IPS-18c (cell line): ENCODE results near the gene GNMT.

Source experiments
- H3K4me3 ChIP-seq: 2 replicates; pipeline ENCODE4 v1.7.0; 2013; ENCODE audit warnings: low read depth, mild to moderate bottlenecking, low read length, moderate library complexity; ENCODE audit not compliant: insufficient read depth
- H3K9me3 ChIP-seq: one replicate; pipeline ENCODE4 v1.6.1; 2013; ENCODE audit warnings: mild to moderate bottlenecking, low read length, moderate library complexity; ENCODE audit not compliant: control insufficient read depth, insufficient read depth

The GNMT gene

DNA sequence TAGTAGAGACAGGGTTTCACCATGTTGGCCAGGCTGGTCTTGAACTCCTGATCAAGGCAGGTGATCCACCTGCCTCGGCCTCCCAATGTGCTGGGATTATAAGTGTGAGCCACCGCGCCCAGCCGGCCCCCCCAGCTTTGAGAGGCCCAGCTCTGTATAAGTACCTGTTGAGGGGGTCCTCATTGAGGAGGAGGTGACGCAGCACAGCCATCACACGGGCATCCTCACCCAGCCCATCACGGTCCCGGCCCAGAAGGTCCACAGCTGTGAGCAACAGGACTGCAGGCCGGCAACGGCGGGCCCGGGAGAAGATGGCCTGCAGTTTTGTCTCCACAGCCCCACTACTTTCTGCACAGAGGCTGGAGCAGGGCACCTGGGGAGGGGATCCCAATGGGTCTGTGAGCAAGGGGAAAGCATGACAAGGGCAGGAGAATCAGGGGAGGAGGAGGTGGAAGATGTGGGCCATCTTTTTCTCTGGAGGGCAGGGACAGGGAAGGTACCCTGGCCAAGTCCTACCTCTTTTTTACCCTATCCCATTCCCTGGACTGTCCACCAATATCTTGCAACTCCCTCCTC is 7.7 kb downstream of the GNMT start:
- no peak overlapping the region for H3K4me3 ChIP-seq
- no peaks in the 10 kb centered on the region for H3K9me3 ChIP-seq

DNA sequence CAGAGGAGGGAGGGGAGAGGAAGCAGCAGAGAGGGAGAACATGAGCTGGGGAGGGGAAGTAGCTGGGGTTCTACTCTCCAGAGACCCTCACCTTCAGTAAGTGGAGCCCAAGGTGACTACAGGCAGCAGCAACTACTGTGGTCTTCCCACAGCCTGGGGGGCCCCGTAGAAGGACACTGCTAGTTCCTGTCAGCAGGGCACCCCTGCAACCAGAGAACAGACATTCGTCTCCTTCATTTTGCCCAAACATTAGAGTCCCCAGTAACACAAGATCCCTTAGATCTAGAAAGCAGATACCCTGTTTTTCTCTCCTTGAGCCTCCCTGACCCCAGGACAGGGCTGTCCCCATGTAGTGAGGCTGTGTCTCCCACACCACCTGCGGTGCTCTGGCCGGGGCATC is 8.2 kb downstream of the GNMT start:
- Histone ChIP-seq H3K4me3 (no peak overlapping the region), H3K9me3 (no peaks in the 10 kb centered on the region)

DNA sequence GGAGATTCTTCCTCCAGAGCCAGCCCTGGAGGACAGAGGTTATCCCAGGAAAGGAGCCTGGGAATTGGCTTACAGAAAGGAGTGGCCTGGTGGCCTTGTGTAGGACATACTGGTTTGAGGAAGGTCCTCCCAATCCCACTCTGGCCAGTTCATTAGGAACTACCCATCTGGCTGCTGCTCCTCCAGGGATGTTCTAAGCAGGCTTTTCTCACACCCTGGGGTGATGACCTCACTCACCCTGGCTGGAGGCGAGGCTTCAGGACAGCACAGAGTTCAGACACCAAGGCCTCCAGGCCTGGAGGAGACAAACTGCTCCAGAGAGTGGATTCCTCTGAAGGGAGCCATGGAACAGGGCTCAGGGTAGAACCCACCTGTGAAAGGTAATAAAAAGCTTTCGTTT is 8.9 kb downstream of the GNMT start:
- Histone ChIP-seq H3K4me3 (no peak overlapping the region), H3K9me3 (no peaks in the 10 kb centered on the region)

DNA sequence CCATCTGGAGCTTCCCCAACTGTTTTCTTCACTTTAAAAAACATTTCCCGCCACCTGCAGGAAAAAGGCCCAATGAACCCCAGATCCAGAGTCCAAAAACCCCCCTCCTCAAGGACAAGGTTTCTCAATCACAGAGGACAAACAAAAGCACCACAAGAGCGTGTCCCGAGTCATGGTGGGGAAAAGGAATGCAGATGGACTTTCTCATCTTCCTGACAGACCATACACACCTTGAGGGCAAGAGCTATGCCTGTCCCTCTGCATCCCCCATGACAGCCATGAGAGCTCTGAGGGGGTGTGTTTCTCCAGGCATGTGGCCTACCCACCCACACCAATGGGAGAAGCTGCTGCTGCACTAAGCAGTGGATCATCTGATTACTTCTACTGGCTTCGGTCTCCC is 9.4 kb downstream of the GNMT start:
- H3K9me3 ChIP-seq, result no peaks in the 10 kb centered on the region
- no peak overlapping the region for H3K4me3 ChIP-seq

DNA sequence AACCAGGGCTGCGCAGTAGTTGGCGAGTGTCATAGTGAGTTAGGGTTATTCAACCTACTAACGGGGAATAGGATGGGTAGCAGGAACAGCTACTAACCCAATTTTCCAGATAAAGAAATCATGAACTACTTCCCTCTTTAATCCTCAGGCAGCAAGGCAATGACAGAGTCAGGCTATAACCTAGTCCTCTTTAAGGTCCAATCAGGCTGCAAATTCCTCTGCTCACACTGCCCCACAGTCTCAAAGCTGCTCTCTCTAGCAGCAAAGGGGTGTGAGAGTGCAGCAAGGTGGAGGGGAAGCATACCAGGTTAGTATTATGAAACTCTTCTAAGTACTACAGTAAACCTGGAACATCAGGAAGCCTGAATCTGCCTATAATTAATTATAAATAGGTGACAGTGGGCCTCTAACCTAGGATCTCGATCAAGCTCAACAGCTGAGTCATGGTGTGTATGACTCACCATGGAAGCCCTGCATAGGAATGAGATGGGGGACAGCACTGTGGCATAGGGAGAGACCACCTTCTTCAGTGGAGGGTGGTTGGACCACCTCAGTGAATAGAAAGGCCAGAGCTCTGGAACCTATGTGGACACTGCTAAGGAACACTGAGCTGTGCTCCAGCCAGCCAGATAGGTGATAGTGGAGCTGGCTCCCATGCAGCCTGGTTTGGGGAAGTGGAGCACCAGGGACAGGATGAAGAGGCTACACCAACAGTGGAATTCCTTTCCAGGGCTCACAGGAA is 10.5 kb downstream of the GNMT start:
- no peaks in the 10 kb centered on the region for H3K9me3 ChIP-seq
- no peak overlapping the region for H3K4me3 ChIP-seq

DNA sequence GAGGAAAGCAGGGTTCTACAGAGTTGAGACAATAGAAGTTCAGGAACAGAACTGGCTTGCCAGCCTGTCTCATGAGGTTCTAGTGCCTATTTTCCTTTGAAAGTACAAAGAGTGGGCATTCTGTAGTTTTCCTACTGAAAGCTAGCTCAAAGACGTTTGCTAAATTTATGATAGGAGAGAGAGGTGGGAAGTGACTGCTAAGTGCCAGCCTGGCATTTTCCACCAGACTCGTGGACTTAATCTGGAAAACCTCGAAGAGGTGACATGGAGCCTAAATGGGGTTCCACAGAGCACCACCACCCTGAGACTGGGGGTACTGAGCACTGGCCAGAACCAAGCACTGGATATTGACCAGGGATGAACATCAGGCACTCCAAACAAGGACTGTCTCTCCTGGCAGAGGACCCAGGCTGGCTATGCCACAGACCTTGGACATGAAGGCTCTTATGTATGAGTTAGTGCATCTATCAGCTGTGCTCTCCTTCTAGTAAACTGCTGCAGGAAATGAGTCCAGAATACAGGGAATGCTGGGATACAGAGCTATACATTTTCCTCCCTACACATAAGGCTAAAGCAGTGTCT is 11.3 kb downstream of the GNMT start:
- Histone ChIP-seq H3K9me3 (no peaks in the 10 kb centered on the region), H3K4me3 (no peak overlapping the region)

DNA sequence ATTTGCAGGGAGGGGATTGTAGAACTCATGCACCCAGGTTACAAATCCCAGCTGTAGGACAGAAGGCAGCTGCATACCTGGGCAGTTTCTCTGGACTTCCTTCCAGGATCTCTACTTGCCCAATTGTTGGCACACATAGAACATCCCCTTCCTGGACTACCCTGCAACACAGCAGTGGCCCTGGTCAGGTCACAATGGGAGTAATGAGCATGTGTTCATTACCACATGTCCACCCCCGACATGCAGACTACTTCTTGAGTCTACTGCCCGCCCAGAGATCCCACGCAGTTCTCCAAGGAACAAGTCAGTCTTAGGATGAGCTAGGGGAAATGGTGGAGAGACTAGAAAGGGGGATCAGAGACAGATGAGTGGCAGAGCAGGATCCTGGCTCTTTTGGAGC is 13.4 kb downstream of the GNMT start:
- no peak overlapping the region for H3K4me3 ChIP-seq
- H3K9me3 ChIP-seq, result no peaks in the 10 kb centered on the region

DNA sequence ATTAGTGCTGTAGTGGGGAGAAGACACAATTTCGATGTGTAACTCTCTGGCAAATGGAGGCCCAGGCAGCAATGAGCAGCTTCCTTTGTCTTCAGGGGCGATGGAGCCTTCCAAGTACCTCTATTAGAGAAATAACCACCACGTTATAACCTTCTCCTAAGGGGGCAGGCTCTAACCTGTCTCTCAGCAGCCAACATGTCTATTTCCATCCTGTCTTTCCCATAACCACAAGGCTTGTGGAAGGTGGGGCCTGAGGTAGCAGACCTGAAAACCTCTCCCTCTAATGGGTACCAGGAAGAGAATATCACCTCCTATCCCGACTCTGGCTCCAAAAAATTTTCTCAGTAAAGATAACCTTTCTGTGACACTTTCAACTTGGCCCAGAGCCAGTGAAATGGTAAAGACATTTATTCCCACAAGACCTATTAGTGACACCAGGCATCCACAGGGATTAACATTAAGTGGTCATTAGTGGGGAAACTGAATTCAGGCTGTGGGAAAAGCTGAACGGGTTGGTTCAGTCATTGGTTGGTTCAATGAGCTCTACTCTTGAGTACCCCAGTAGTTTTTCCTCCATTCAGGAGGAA is 14.5 kb downstream of the GNMT start:
- no peaks in the 10 kb centered on the region for H3K9me3 ChIP-seq

DNA sequence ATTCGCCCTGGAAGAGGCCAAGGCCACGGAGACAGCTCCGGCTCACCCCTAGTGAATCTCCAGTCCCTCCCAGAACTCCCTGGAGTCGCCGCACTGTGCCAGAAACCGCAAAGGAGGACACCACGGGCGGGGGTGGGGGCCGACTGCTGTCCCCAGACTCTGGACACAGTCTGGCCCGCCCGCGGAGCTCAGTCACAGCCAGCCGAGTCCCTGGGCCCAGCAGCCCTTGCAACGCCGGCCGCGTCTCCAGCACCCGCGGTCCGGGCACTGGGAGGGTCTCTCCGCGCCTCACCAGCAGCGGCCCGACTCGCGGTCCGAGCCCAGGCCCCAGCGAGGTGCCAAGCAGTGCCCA is 17.9 kb downstream of the GNMT start:
- Histone ChIP-seq H3K9me3 (no peaks in the 10 kb centered on the region), H3K4me3 (peak overlapping the region; percentile 82)

More for the DNA sequence above, 14.5 kb downstream of the GNMT start:
- no peak overlapping the region for H3K4me3 ChIP-seq

DNA sequence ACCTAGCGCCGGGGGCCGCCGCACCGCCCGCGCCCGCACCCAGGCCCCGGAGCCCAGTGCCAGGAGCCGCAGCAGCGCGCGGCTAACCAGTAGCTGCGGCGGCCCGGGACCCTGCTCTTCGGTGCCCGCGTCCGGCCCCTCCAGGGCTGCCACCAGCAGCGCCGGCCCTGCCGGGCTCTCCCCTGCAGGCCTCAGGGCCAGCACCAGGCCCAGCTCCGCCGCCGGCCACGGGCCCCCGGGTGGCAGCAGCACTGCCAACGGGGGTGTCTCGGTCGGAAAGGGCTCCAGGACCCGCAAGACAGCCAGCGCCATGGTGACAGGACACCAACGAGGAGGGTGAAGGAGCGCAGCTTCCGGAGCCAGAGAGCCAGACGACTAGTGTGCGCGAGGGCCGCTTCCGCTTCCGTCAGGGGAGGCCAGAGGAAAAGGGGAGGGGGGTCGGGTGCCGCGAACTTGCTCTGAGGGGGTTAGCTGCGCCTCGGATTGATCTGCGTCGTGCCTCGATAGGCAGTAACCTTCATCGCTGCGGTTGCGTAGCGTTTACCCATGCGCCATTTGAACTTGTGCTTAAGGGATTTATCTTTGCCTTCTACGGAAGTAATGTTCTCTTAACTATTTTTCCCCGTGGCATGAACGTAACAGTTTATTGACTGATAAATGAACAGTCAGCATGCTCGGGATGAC is 18.4 kb downstream of the GNMT start, which contains the start of gene PEX6:
Gene PEX6, minus strand, starts transcription at position 343 of the 684 bp plus-strand sequence. Its CDS starts 31 bp downstream, at position 312.
- peak within 1 kb of the TSS; percentile 82 for H3K4me3 ChIP-seq
- H3K9me3 ChIP-seq, result no peaks in the 10 kb centered on the region

DNA sequence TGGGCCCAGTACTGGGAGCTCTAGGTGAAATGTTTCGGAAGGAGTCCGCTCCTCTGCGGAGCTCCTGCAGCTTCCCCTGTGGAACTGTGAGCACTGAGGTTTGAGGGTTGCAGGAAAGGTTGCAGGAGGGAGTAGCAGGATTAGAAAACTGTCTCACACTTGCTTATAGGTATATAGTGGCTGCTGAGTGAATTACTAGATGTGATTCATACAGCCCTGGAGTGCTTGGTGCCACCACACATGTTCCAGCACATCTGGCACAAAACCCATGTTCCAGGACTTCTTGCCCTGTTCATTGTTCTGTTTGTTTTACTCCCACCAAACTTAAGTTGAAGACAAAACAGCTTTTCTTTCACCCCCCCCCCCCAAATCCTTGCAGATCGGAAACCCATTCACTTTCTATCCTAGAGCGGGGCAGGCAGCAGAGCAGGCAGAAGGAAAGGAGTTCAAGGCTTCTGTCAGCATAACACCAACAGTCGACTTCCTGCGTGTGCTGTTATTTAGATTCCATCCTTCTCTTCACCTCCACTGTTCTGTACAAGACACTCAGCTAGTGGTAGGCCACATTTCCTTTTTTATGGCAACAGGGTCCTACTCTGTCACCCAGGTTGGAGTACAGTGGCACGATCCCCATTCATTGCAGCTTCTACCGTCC is 19.1 kb downstream of the GNMT start:
- peak overlapping the region; percentile 82; the same call in 1 of the 2 replicates for H3K4me3 ChIP-seq
- no peaks in the 10 kb centered on the region for H3K9me3 ChIP-seq

DNA sequence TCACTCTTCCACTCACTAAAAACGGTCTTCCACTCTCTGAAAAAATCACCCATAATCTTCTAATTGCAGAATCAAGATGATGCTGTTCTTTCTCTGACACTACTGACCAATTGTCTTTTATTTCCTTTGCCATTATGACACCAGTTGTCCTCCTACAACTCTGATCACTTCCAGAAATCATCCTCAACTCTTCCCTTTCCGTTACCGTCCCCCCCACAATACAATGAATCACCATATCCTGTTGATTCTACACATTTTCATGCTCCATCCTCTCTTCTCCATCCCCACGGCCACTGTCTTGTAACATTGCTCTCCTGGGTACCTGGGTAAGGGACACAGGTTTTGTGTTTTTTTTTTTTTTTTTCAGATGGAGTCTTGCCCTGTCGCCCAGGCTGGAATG is 21.3 kb downstream of the GNMT start:
- H3K9me3 ChIP-seq, result no peaks in the 10 kb centered on the region
- H3K4me3 ChIP-seq, result no peak overlapping the region

DNA sequence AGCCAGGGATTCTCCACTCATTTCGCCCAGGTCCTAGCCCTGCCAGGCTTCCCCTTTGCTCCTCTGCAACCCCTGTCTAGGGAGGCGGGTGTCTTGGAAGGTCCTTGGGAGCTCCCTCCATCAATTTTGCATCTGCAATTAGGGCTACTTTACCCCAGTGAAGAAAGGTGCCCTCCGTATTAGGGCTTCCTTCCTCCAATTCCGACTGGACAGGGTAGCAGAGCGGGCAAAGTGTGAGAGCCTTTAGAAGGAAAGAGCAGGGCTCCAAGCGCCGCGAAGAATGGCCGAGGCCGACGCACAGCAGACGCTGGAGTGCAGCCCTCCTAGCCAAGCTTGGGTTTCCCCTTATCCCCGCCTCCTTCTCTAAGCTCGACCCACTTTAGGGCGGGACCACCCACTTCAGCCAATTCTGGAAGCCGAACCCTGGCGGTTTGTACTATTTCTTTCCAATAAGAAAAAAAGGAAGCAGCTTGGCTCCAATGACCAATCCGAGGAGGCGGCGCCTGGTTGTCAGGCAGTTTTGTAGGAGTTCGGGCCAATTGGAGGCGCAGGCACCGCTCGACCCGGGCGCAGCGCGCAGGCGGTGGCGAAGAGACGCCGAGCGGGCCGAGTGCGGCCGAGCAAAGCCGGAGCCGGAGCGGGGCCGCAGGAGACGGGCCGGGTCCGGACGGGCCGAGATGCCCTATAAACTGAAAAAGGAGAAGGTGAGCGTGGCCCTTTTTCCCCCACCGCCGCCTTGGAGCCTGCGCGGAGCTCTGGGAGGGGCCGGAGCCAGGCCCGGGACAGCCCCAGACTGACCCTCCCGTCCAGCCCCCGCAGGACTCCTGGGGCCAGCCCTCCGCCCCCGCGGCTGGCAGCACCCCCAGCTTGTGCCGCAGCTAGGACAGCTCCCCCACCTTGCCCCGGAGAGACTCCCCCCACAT is 23.7 kb downstream of the GNMT start, which contains the start of gene PPP2R5D:
Gene PPP2R5D, plus strand, starts transcription at position 570 of the 923 bp plus-strand sequence. Its CDS starts 108 bp downstream, at position 678.
- Histone ChIP-seq H3K4me3 (peak within 1 kb of the TSS; percentile 93), H3K9me3 (no peaks in the 10 kb centered on the region)

DNA sequence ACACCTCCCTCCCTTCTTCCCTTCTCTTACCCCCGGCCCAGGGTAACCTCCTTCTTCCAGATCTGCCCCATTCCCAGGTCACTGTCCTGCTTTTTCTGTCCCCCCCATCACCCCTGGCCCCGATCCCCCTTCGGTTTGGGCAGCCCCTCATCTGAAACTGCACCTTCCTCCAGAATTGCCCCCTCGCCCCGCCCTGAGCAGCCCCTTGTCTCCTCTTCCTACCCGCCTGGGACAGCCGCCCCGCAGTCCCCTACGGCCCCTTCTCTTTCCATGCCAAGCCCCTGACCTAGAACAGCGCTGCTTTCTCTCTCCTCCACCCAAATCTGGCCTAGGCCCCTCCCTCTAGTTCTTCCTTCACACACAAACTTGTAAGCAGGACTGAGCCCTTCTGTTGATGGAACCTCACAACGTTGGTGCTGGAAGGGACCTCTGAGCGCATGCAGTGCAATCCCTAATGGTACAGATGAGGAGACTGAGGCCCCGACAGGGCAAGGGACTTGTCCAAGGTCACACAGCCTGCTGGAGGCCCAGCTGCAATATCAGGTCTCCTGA is 24.4 kb downstream of the GNMT start:
- Histone ChIP-seq H3K4me3 (peak overlapping the region; percentile 93), H3K9me3 (no peaks in the 10 kb centered on the region)

DNA sequence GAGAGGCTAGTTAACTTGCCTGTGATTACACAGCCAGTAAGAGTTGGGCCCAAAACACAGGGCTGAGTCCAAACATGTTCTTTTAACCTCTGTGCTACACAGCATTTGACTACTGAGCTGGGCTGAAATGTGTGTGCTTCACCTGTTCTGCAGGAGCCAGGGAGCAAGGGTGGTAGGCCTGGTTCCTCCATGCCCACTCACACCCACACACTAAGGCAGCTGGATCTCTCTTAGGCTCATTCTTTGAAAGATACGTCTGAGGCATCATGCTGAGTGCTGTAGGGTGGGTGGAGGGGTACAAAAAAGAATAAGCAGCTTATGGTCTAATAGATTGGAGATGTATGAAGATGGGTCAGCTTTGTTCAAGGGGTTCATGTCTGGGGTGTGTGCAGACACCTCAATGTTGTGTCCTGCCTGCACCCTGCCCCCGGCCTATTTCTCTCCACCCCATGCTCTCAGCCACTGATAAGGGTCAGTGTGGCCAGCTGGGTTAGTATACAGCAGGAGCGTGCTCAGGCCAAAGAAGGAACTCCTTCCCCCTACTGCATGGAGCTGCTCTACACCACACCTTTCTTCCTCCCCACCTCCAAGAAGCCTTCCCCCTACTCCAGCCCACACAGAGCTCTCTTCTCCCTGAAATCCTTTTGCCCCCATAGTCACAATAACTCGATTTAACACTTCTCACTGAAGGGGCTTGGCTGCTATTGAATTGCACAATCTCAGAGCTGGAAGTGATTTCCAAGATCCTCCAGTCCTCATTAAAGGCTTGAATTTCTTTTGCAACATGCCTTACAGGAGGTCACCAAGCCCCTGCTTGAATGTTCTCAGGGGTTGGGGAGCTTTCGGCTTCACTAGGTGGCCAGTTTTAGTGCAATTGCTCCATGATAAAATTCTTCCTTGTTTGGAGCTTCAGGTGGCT is 27.2 kb downstream of the GNMT start:
- H3K9me3 ChIP-seq, result no peaks in the 10 kb centered on the region
- no peak overlapping the region for H3K4me3 ChIP-seq
